OCI-LY7 (cell line): ENCODE data around the gene LHFPL2. TPM values are rescaled to one million over a fixed set of nuclear protein-coding genes. Genes with fewer than 3 reads are reported as not detected.

Experiments
- BruUV-seq: library from RNA; stranded (reverse); fragments of 400-500 nt; replicated peaks from 2 replicates; lab custom pipeline; 2021; lab: Mats Ljungman, UMichigan
- CTCF ChIA-PET: fragments of 300-600 bp; sonication (Branson Sonifier 250); formaldehyde crosslinking; loops from one replicate; lab custom pipeline; 2022; ENCODE audit warnings: antibody characterized with exemption; ENCODE audit not compliant: unreplicated experiment; lab: Charles Lee
- POLR2A ChIA-PET: fragments of 300-600 bp; sonication (Branson Sonifier 250); formaldehyde crosslinking; loops from one replicate; lab custom pipeline; 2022; ENCODE audit warnings: antibody characterized with exemption; lab: Charles Lee
- DNase-seq: peaks from one replicate; pipeline ENCODE4 v3.0.0-alpha.2; 2015; ENCODE audit warnings: low spot score
- H2AFZ ChIP-seq: fragments of 200-600 bp; sonication (generic), shearing (Covaris generic); 2 replicates; pipeline ENCODE4 v1.6.1; 2014; ENCODE audit warnings: mild to moderate bottlenecking, antibody characterized with exemption, low read length, moderate library complexity
- H3K27ac ChIP-seq: fragments of 200-600 bp; sonication (generic); 2 replicates; pipeline ENCODE4 v1.5.1; 2014; ENCODE audit warnings: mixed run types, low read depth, mild to moderate bottlenecking, moderate library complexity, low read length, inconsistent platforms; ENCODE audit not compliant: poor library complexity, severe bottlenecking
- H3K36me3 ChIP-seq: fragments of 200-600 bp; sonication (generic); 2 replicates; pipeline ENCODE4 v1.6.1; 2014; ENCODE audit warnings: mild to moderate bottlenecking, antibody characterized with exemption, low read length, moderate library complexity, mixed read lengths; ENCODE audit not compliant: insufficient read depth
- H3K4me1 ChIP-seq: fragments of 200-600 bp; sonication (generic); 2 replicates; pipeline ENCODE4 v1.5.1; 2014; ENCODE audit warnings: mild to moderate bottlenecking, low read length; ENCODE audit not compliant: insufficient read depth, poor library complexity, severe bottlenecking
- H3K4me2 ChIP-seq: fragments of 200-600 bp; sonication (generic); 2 replicates; pipeline ENCODE4 v1.6.1; 2014; ENCODE audit warnings: mild to moderate bottlenecking, low read length
- H3K4me3 ChIP-seq: fragments of 200-600 bp; sonication (generic); 2 replicates; pipeline ENCODE4 v1.5.1; 2014; ENCODE audit warnings: mild to moderate bottlenecking, low read depth, low read length; ENCODE audit not compliant: poor library complexity, severe bottlenecking
- H3K79me2 ChIP-seq: fragments of 200-600 bp; sonication (generic); 2 replicates; pipeline ENCODE4 v1.6.1; 2016; ENCODE audit warnings: low read depth, mild to moderate bottlenecking, low read length, moderate library complexity, mixed read lengths; ENCODE audit not compliant: insufficient read depth
- H3K9me2 ChIP-seq: fragments of 200-600 bp; sonication (generic); 2 replicates; pipeline ENCODE4 v1.6.1; 2016; ENCODE audit warnings: mild to moderate bottlenecking, low read length, mixed read lengths; ENCODE audit not compliant: insufficient read depth
- H3K9me3 ChIP-seq: fragments of 200-600 bp; sonication (generic); 2 replicates; pipeline ENCODE4 v1.6.1; 2014; ENCODE audit warnings: mild to moderate bottlenecking, mixed run types, low read length, mixed read lengths
- H4K20me1 ChIP-seq: fragments of 200-600 bp; sonication (generic); 2 replicates; pipeline ENCODE4 v1.6.1; 2014; ENCODE audit warnings: mild to moderate bottlenecking, antibody characterized with exemption, low read length, moderate library complexity, mixed read lengths; ENCODE audit not compliant: insufficient read depth
- CTCF ChIP-seq: fragments of 200-600 bp; sonication (generic); conservative IDR thresholded peaks from 2 replicates; pipeline ENCODE4 v1.5.1; 2014; ENCODE audit warnings: mild to moderate bottlenecking, antibody characterized with exemption, low read length, moderate library complexity, mixed read lengths
- EZH2phosphoT487 ChIP-seq: fragments of 200-600 bp; sonication (generic); IDR thresholded peaks from 2 replicates; pipeline ENCODE4 v1.6.1; 2018; ENCODE audit warnings: low read depth, borderline replicate concordance, mild to moderate bottlenecking, mixed run types, antibody characterized with exemption, low read length, moderate library complexity, mixed read lengths
- intact Hi-C: fragments of 100-400 bp; cut with micrococcal nuclease; formaldehyde crosslinking; loops from one replicate; pipeline ENCODE4 v1.10.0; 2022; ENCODE audit not compliant: unreplicated experiment
- total RNA-seq, 2 experiments: library from RNA; depleted of rRNA in 1 of 2; stranded (reverse); fragments of >200 nt in 1 of 2; shearing (Covaris generic) in 1 of 2; gene quantifications; 2 replicates each; pipeline ENCODE4 v1.2.3, GENCODE V29; 2014 to 2022

LHFPL2 gene
- total RNA-seq, 2 experiments from 2014 or later = 12.2 to 24.0 TPM

- Histone ChIP-seq H3K9me3 (no peaks in the 10 kb centered on the region), H3K27ac (no peak overlapping the region), H3K9me2 (no peaks in the 10 kb centered on the region), H3K4me1 (no peaks in the 10 kb centered on the region), H3K36me3 (no peaks in the 10 kb centered on the region), H4K20me1 (no peaks in the 10 kb centered on the region), H3K4me3 (no peak overlapping the region), H3K4me2 (no peak overlapping the region), H2AFZ (no peak overlapping the region), H3K79me2 (no peaks in the 10 kb centered on the region)
- no TSS peak for BruUV-seq
- ChIA-PET CTCF (no interaction called here), POLR2A (interaction anchor here (0.5 to 0.6 kb wide), 2 partner anchors 20 to 125 kb away, joined by 3 to 4 read pairs; no protein-coding TSS in a partner anchor)
- DNase-seq = no peak
- TF ChIP-seq EZH2phosphoT487 (no peak), CTCF (no peak)
- intact Hi-C loops = no loop called here
Measured at GRCh38 chr5:78546276-78546996, 102.1 kb downstream of the LHFPL2 start.

GRCh38 chr5:78545406-78545805 is 103.2 kb downstream of the LHFPL2 start:
- H3K36me3 ChIP-seq = no peaks in the 10 kb centered on the region
- intact Hi-C loops = no loop called here
- ChIA-PET POLR2A (no interaction called here), CTCF (no interaction called here)
- no peaks in the 10 kb centered on the region for H3K4me1 ChIP-seq
- DNase-seq = no peak
- no peaks in the 10 kb centered on the region for H3K79me2 ChIP-seq
- no peak overlapping the region for H3K4me3 ChIP-seq
- no peak overlapping the region for H3K4me2 ChIP-seq
- H3K9me3 ChIP-seq = no peaks in the 10 kb centered on the region
- H3K9me2 ChIP-seq = no peaks in the 10 kb centered on the region
- no peak overlapping the region for H3K27ac ChIP-seq
- no peak overlapping the region for H2AFZ ChIP-seq
- TF ChIP-seq CTCF (no peak), EZH2phosphoT487 (no peak)
- no TSS peak for BruUV-seq
- no peaks in the 10 kb centered on the region for H4K20me1 ChIP-seq

GRCh38 chr5:78544561-78545201 is 103.9 kb downstream of the LHFPL2 start:
- ChIA-PET CTCF (no interaction called here), POLR2A (interaction anchor here (0.5 kb wide), 1 partner anchor 239 kb away, joined by 3 read pairs; no protein-coding TSS in a partner anchor)
- H3K4me3 ChIP-seq = no peak overlapping the region
- BruUV-seq = no TSS peak
- no peaks in the 10 kb centered on the region for H3K9me3 ChIP-seq
- H3K4me1 ChIP-seq = no peaks in the 10 kb centered on the region
- H3K79me2 ChIP-seq = no peaks in the 10 kb centered on the region
- no peak for TF ChIP-seq EZH2phosphoT487
- no peak for TF ChIP-seq CTCF
- no peaks in the 10 kb centered on the region for H3K9me2 ChIP-seq
- no peaks in the 10 kb centered on the region for H3K36me3 ChIP-seq
- no peaks in the 10 kb centered on the region for H4K20me1 ChIP-seq
- H3K27ac ChIP-seq = no peak overlapping the region
- intact Hi-C loops = no loop called here
- no peak overlapping the region for H3K4me2 ChIP-seq
- no peak for DNase-seq
- H2AFZ ChIP-seq = no peak overlapping the region
